HepG2 (cell line): ENCODE data around the gene GLTPD2. TPM values are rescaled to one million over a fixed set of nuclear protein-coding genes. Genes with fewer than 3 reads are reported as not detected.

Source experiments
- ATAC-seq: fragments of 200-7000 bp; cut with Tn5 transposase; 3 replicates; pipeline ENCODE4 v1.9.1; 2020; ENCODE audit warnings: mild to moderate bottlenecking, moderate library complexity
- BruUV-seq: library from RNA; stranded (reverse); fragments of 400-500 nt; replicated peaks from 2 replicates; lab custom pipeline; 2021; lab: Mats Ljungman, UMichigan
- CTCF ChIA-PET: fragments of 300-600 bp; formaldehyde crosslinking; extraction: SDS; loops from one replicate; lab custom pipeline; 2021; ENCODE audit warnings: low total read pairs, inconsistent platforms, low intra/inter-chr PET ratio; lab: Yijun Ruan, JAX
- POLR2A ChIA-PET: fragments of 350-600 bp; sonication (Branson Sonifier 250); formaldehyde crosslinking; loops from one replicate; lab custom pipeline; 2020; ENCODE audit warnings: antibody characterized with exemption, inconsistent platforms; lab: Yijun Ruan, JAX
- DNase-seq: peaks from one replicate; pipeline ENCODE4 v3.0.0-alpha.2; 2015; ENCODE audit warnings: low spot score
- FAIRE-seq: peaks from 3 replicates; lab custom pipeline; 2011; peaks lifted over from hg19 to GRCh38; lab: Jason Lieb, UNC
- H2AFZ ChIP-seq: one replicate; pipeline ENCODE4 v1.6.1; 2011; ENCODE audit warnings: low read length, inconsistent platforms
- H3K27ac ChIP-seq: fragments of 300-600 bp; 3 replicates; pipeline ENCODE4 v1.8.0; 2011; ENCODE audit warnings: mixed run types, mild to moderate bottlenecking, mixed read lengths, low read length, inconsistent platforms; ENCODE audit not compliant: insufficient read depth; ENCODE audit errors: extremely low read length
- H3K27me3 ChIP-seq, 2 experiments: fragments of 200-600 bp in 1 of 2; 2 replicates in 1 of 2; 3 replicates in 1 of 2; pipeline versions ENCODE4 v1.6.0 to v1.8.0; 2011; ENCODE audit warnings: low read length in 2 of 2, mild to moderate bottlenecking in 2 of 2, moderate library complexity in 2 of 2, inconsistent platforms in 1 of 2; ENCODE audit not compliant: insufficient read depth in 2 of 2, control insufficient read depth in 1 of 2
- H3K36me3 ChIP-seq, 2 experiments: fragments of 200-600 bp in 1 of 2; replicated peaks in 1 of 2; 2 replicates in 1 of 2; 3 replicates in 1 of 2; pipeline versions ENCODE4 v1.5.1 to v1.8.0; 2011; ENCODE audit warnings: low read length in 2 of 2, inconsistent platforms in 1 of 2; ENCODE audit not compliant: insufficient read depth in 2 of 2, control insufficient read depth in 1 of 2
- H3K4me1 ChIP-seq: 2 replicates; pipeline ENCODE4 v1.5.1; 2012; ENCODE audit warnings: low read length, inconsistent platforms; ENCODE audit not compliant: insufficient read depth
- H3K4me2 ChIP-seq: 2 replicates; pipeline ENCODE4 v1.6.0; 2011; ENCODE audit warnings: low read depth, low read length, inconsistent platforms
- H3K4me3 ChIP-seq, 3 experiments: fragments of 200-600 bp in 1 of 3; sonication (generic), shearing (Covaris generic) in 1 of 3; replicated peaks in 1 of 3; 2 replicates each; pipeline ENCODE4 v1.5.1; 2011 to 2016; ENCODE audit warnings: low read length in 3 of 3, inconsistent platforms in 2 of 3, low read depth in 2 of 3, mild to moderate bottlenecking in 2 of 3, control low read depth in 1 of 3, mixed read lengths in 1 of 3; ENCODE audit not compliant: insufficient read depth in 1 of 3
- H3K79me2 ChIP-seq: one replicate; pipeline ENCODE4 v1.6.1; 2011; ENCODE audit warnings: low read length, inconsistent platforms; ENCODE audit not compliant: insufficient read depth
- H3K9ac ChIP-seq: 2 replicates; pipeline ENCODE4 v1.6.0; 2011; ENCODE audit warnings: mild to moderate bottlenecking, low read depth, low read length, inconsistent platforms; ENCODE audit not compliant: insufficient read depth
- H3K9me3 ChIP-seq: 2 replicates; pipeline ENCODE4 v1.5.1; 2012; ENCODE audit warnings: mild to moderate bottlenecking, low read length
- H4K20me1 ChIP-seq: 2 replicates; pipeline ENCODE4 v1.6.0; 2011; ENCODE audit warnings: inconsistent platforms, mild to moderate bottlenecking, low read length, moderate library complexity; ENCODE audit not compliant: insufficient read depth
- CREB1 ChIP-seq, 2 experiments: fragments of 450-650 bp in 1 of 2; IDR thresholded peaks; 2 replicates each; pipeline ENCODE4 v1.6.1; 2016 to 2017; ENCODE audit warnings: control low read depth in 1 of 2, mild to moderate bottlenecking in 1 of 2, missing compliant biosample characterization in 1 of 2, missing genetic modification characterization in 1 of 2
- FIP1L1 ChIP-seq: fragments of 200-400 bp; formaldehyde crosslinking; IDR thresholded peaks from 2 replicates; pipeline ENCODE4 v1.6.1; 2018; ENCODE audit warnings: low read depth, mild to moderate bottlenecking, low read length, moderate library complexity, borderline replicate concordance; ENCODE audit not compliant: insufficient read depth
- FOSL2 ChIP-seq: sonication (generic); formaldehyde crosslinking; IDR thresholded peaks from 2 replicates; pipeline ENCODE4 v1.4.0; 2020; ENCODE audit warnings: missing genetic modification reagents
- MAFF ChIP-seq: IDR thresholded peaks from 2 replicates; pipeline ENCODE4 v1.6.1; 2011; ENCODE audit warnings: low read depth, low read length, improper control_type of control experiment
- MAFK ChIP-seq, 2 experiments: IDR thresholded peaks in 1 of 2; conservative IDR thresholded peaks in 1 of 2; 2 replicates each; pipeline ENCODE4 v1.6.1; 2011; ENCODE audit warnings: improper control_type of control experiment in 2 of 2, low read length in 2 of 2
- MEIS1 ChIP-seq: sonication (generic); formaldehyde crosslinking; IDR thresholded peaks from 2 replicates; pipeline ENCODE4 v1.9.0; 2021; ENCODE audit warnings: mild to moderate bottlenecking, missing genetic modification reagents, moderate library complexity, borderline replicate concordance
- SUZ12 ChIP-seq: fragments of 150-350 bp; IDR thresholded peaks from 2 replicates; pipeline ENCODE4 v1.6.1; 2014; ENCODE audit warnings: low read depth, low read length
- ZBTB21 ChIP-seq: sonication (generic); formaldehyde crosslinking; IDR thresholded peaks from 2 replicates; pipeline ENCODE4 v1.4.0; 2020; ENCODE audit warnings: missing genetic modification reagents
- ZBTB42 ChIP-seq: sonication (generic); formaldehyde crosslinking; IDR thresholded peaks from 2 replicates; pipeline ENCODE4 v1.5.0; 2020; ENCODE audit warnings: mild to moderate bottlenecking, missing genetic modification reagents
- ZKSCAN1 ChIP-seq: fragments of 150-350 bp; IDR thresholded peaks from 2 replicates; pipeline ENCODE4 v1.6.1; 2014; ENCODE audit warnings: low read length
- WGBS: methylation state at CpG from one replicate; pipeline ENCODE4 v1.1.6; 2017; ENCODE audit warnings: low lambda C conversion rate; 5-methylcytosine and 5-hydroxymethylcytosine counted together
- in situ Hi-C: cut with HindIII; loops from 2 replicates; pipeline ENCODE4 v1.10.0; 2017; ENCODE audit warnings: low pct_unique_long_range_greater_than_20kb; ENCODE audit not compliant: extremely low pct_ligation_motif_present
- intact Hi-C: fragments of 100-400 bp; cut with micrococcal nuclease; formaldehyde crosslinking; loops from one replicate; pipeline ENCODE4 v1.10.0; 2022; ENCODE audit not compliant: unreplicated experiment
- polyA plus RNA-seq, 8 experiments: library from polyadenylated mRNA; depleted of rRNA in 3 of 8; stranded (reverse) in 7 of 8; unstranded in 1 of 8; fragments of >200 nt; fragmentation: Illumina TruSeq in 4 of 8; extraction: Trizol in 4 of 8; gene quantifications; 2 replicates each; pipeline versions ENCODE4 v1.2.1 to v1.2.3, GENCODE V29; 2011 to 2016; ENCODE audit warnings: low read depth in 4 of 8, missing spikeins in 1 of 8, mixed read lengths in 1 of 8; ENCODE audit not compliant: insufficient read depth in 1 of 8
- total RNA-seq, 5 experiments: library from RNA; depleted of rRNA; stranded (reverse); fragments of >200 nt; fragmentation: Illumina TruSeq; extraction: Trizol; gene quantifications; 2 replicates each; pipeline ENCODE4 v1.2.3, GENCODE V29; 2016; ENCODE audit warnings: low read depth in 1 of 5
- TF ChIP-seq, protein P1 (sequence below): sonication (generic); formaldehyde crosslinking; IDR thresholded peaks from 2 replicates; pipeline ENCODE4 v1.4.0; 2020; ENCODE audit warnings: missing genetic modification reagents

Gene GLTPD2
- total and polyA plus RNA-seq, 2 of the 13 experiments (the other 11 are each of a cell fraction or from before 2014, with no cell fraction given) = 7.5 to 12.9 TPM

- CTCF ChIA-PET = no interaction called here
- 82% methylated on average over 6 of the region's 6 CpGs for WGBS
- TF ChIP-seq FOSL2 (CRISPR knock-in tag) = no peak
- TF ChIP-seq ZBTB42 (CRISPR knock-in tag) = no peak
- no peak for TF ChIP-seq ZKSCAN1
- no peak for TF ChIP-seq ZBTB21 (CRISPR knock-in tag)
- TF ChIP-seq, protein P1, sequence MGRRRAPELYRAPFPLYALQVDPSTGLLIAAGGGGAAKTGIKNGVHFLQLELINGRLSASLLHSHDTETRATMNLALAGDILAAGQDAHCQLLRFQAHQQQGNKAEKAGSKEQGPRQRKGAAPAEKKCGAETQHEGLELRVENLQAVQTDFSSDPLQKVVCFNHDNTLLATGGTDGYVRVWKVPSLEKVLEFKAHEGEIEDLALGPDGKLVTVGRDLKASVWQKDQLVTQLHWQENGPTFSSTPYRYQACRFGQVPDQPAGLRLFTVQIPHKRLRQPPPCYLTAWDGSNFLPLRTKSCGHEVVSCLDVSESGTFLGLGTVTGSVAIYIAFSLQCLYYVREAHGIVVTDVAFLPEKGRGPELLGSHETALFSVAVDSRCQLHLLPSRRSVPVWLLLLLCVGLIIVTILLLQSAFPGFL (CRISPR knock-in tag) = no peak
- TF ChIP-seq SUZ12 = no peak
- in situ Hi-C loops = no loop called here
- ATAC-seq (no peak), DNase-seq (no peak), FAIRE-seq (no peak)
- Histone ChIP-seq H3K4me1 (peaks cover 51% of the 10 kb centered on the region), H3K4me3 (no peak overlapping the region), H3K27ac (peak overlapping the region; percentile 20), H3K9ac (no peak overlapping the region), H3K9me3 (no peaks in the 10 kb centered on the region), H3K4me2 (no peak overlapping the region), H4K20me1 (no peaks in the 10 kb centered on the region), H3K79me2 (peaks cover 20% of the 10 kb centered on the region), H3K36me3 (no peaks in the 10 kb centered on the region; a peak in 1 of 5 replicates), H2AFZ (peak overlapping the region; percentile 22), H3K27me3 (no peaks in the 10 kb centered on the region; a peak in 1 of 5 replicates)
- no TSS peak for BruUV-seq
- intact Hi-C loops = no loop called here
- POLR2A ChIA-PET = no interaction called here
Measured at GRCh38 chr17:4768298-4768697, 20.5 kb upstream of the GLTPD2 start.

DNA sequence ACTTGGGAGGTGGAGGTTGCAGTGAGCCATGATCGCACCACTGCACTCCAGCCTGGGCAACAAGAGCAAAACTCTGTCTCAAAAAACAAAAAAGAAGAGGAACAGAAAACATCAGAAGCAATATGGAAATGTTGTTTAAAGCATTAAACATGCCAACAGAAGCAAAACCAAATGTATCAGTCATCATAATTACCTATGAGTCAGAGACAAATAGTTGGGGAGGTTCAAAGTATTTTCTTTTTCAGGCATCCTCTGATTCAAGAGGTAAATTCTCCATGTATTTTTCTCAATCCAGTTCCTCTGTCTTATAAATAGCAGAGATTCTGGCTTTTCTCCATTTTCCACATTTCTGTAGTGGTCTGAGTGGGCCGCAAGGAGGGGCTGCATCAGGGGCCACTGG lies 19.1 kb upstream of the GLTPD2 start:
- no peaks in the 10 kb centered on the region; the same call in 1 of the 2 replicates for H4K20me1 ChIP-seq
- no peak overlapping the region for H3K9ac ChIP-seq
- CTCF ChIA-PET = no interaction called here
- POLR2A ChIA-PET = interaction anchor here (1.4 to 13.3 kb wide), 2 partner anchors 19 to 38 kb away, joined by 5 to 317 read pairs; partner anchors contain the start of genes GLTPD2, MED11 and VMO1
- no TSS peak for BruUV-seq
- H3K27ac ChIP-seq = peak overlapping the region; percentile 38
- no peaks in the 10 kb centered on the region; a peak in 1 of 5 replicates for H3K27me3 ChIP-seq
- no peak overlapping the region for H3K4me3 ChIP-seq
- H2AFZ ChIP-seq = no peak overlapping the region
- intact Hi-C loops = loop anchor here (5.0 kb wide), 1 partner anchor 37 kb away; the partner anchor contains the start of gene MED11
- DNase-seq (peak; percentile 43), FAIRE-seq (no peak), ATAC-seq (no peak)
- no peaks in the 10 kb centered on the region for H3K9me3 ChIP-seq
- H3K36me3 ChIP-seq = no peaks in the 10 kb centered on the region; a peak in 1 of 5 replicates
- 93% methylated on average over 2 of the region's 2 CpGs for WGBS
- H3K79me2 ChIP-seq = peaks cover 27% of the 10 kb centered on the region
- peak overlapping the region; percentile 27; the same call in 1 of the 2 replicates for H3K4me2 ChIP-seq
- TF ChIP-seq MAFF = peak; percentile 70
- TF ChIP-seq MEIS1 = no peak
- peak; percentile 59 to 61 for TF ChIP-seq MAFK (conservative IDR thresholded peaks at IDR 0.05 in 1 of 2, IDR thresholded peaks at IDR 0.05 in 1 of 2; ENCODE audit: low read length in 2 of 2)
- TF ChIP-seq CREB1 (IDR thresholded peaks at IDR 0.05) = peak; percentile 29; the same call in 1 of the 2 replicates
- 0 out of 2 replicates have a peak, but pooled peaks have one; percentile 24 for TF ChIP-seq CREB1 (CRISPR knock-in tag; IDR thresholded peaks at IDR 0.05)
- TF ChIP-seq FIP1L1 = no peak
- in situ Hi-C loops = no loop called here
- peaks cover 62% of the 10 kb centered on the region for H3K4me1 ChIP-seq
